AG10803 (cell line): ENCODE measurements around the gene ALDH18A1.
A peak's percentile ranks its signal among the peaks of the same experiment; 100 is the strongest.

Source experiments
- DNase-seq: peaks from one replicate; pipeline ENCODE4 v3.0.0; 2010; ENCODE audit warnings: low read depth
- H3K4me3 ChIP-seq: 2 replicates; pipeline ENCODE4 v1.5.1; 2011; ENCODE audit warnings: mild to moderate bottlenecking, low read length, control low read depth
- CTCF ChIP-seq: conservative IDR thresholded peaks from 2 replicates; pipeline ENCODE4 v1.5.1; 2011; ENCODE audit warnings: mild to moderate bottlenecking, low read length, control low read depth, inconsistent platforms

Gene ALDH18A1

GRCh38 chr10:95656291-95657164 is at the start of gene ALDH18A1:
TSS of gene ALDH18A1 (minus strand) at chr10:95656711. CDS start at chr10:95653377, 3,334 bp downstream.
- DNase-seq = peak; percentile 88
- peak within 1 kb of the TSS; percentile 87 for H3K4me3 ChIP-seq
- no peak for TF ChIP-seq CTCF

- no peak overlapping the region for H3K4me3 ChIP-seq
- no peak for TF ChIP-seq CTCF
- no peak for DNase-seq
Measured at GRCh38 chr10:95698415-95698814, 41.9 kb upstream of the ALDH18A1 start.

GRCh38 chr10:95697429-95697828 is 40.9 kb upstream of the ALDH18A1 start:
- no peak overlapping the region for H3K4me3 ChIP-seq
- no peak for DNase-seq
- TF ChIP-seq CTCF = no peak

- TF ChIP-seq CTCF = no peak
- no peak overlapping the region for H3K4me3 ChIP-seq
- DNase-seq = no peak
Measured at GRCh38 chr10:95694665-95695064, 38.2 kb upstream of the ALDH18A1 start.

- peak; percentile 97 for TF ChIP-seq CTCF
- H3K4me3 ChIP-seq = peak within 1 kb of the TSS; percentile 98
- peak; percentile 100 for DNase-seq
Measured at GRCh38 chr10:95693668-95694534, 37.4 kb upstream of the ALDH18A1 start, which contains the start of gene TCTN3. TSS of gene TCTN3 (minus strand) at chr10:95693927. CDS start at chr10:95693899, 28 bp downstream.

- TF ChIP-seq CTCF = no peak
Measured at GRCh38 chr10:95693071-95693667, 36.7 kb upstream of the ALDH18A1 start.

More at GRCh38 chr10:95693071-95693667, 36.7 kb upstream of the ALDH18A1 start:
- DNase-seq = peak; percentile 2
- H3K4me3 ChIP-seq = peak overlapping the region; percentile 98
